Activated CD8-positive, alpha-beta memory T cell treated with anti-CD3 and anti-CD28 coated beads, Interleukin-2, amount 50 U/mL, for 1 hour (primary cell): ENCODE results near the gene TAP1.

Source experiments
- DNase-seq: peaks from one replicate; pipeline ENCODE4 v3.0.0-alpha.2; 2020; ENCODE audit errors: extremely low read depth

TAP1 gene

DNA sequence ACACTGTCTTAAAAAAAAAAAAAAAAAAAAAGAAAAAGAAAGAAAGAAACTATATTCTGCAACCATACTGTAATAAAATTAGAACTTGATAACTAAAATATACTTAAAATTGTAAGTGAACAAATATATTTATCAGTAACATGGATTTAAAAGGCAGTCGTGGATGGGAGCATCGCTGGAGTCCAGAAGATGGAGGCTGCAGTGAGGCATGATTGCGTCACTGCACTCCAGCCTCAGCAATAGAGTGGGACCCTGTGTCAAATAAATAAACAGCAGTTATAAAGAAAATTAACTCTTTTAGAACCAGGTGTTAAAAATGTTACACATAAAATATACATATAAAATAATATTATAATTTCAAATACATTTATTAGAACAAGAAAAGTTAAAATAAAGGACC is 9.2 kb upstream of the TAP1 start:
- no peak for DNase-seq

DNA sequence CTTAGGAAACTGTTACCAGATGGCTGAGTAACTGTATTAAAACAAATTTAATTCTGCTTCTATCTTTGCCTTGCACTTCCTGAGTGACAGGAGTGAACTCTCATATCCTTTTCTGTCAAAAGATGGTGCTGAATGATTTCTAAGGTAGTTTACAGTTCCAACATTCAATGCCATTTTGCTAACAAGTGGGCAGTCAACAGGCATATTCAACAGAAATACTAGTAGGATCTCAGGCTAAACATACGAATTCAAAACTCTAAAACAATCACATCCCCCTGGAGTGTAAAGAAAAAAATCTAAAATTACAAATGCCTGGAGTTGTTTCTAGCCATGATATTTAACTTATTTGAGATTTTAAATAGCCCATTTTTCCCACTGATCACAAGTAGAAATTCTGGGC is 7.2 kb upstream of the TAP1 start:
- no peak for DNase-seq

DNA sequence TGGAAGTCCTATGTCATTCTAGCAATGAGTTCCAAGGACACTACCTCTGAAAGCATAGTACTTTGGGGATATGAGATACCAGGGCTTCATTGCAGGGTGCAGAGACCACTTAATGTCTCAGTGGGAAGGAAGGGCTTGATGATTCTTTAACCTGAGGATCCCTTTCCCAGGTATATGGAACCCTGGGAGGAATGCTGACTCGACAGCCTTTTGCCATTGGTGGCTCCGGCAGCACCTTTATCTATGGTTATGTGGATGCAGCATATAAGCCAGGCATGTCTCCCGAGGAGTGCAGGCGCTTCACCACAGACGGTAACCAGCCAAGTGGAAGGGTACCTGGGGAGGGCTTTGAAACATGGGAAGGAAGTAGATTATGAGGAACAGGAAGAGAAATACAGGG is 4.7 kb upstream of the TAP1 start:
- no peak for DNase-seq

DNA sequence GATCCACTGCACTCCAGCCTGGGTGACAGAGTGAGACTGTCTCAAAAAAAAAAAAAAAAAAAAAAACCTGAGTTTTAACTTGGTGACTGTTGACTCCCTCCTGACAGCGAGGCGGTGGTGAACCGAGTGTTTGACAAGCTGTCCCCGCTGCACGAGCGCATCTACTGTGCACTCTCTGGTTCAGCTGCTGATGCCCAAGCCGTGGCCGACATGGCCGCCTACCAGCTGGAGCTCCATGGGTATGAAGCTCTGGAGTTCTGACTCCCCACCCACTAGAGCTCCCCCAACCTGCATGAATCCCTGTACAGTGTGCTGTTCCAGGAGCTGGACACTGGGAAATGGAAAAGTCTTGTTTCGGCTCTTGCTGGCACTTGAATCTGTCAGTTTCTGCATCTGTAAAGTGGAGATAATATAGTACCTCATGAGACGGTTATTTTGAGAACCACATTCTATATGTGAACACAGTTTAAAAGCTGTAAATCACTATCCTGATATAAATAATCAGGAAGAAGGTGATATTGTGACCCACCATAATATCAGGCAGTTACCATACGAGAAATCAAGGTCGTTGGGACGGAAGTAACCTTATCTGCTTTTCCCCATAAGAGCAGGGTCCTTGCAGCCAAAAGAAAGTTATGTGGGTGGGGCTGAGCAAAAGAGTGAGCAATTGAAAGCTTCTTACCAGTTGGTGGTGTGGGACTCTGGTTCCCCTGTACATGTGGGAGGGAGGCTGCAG is 3.8 kb upstream of the TAP1 start:
- no peak for DNase-seq

DNA sequence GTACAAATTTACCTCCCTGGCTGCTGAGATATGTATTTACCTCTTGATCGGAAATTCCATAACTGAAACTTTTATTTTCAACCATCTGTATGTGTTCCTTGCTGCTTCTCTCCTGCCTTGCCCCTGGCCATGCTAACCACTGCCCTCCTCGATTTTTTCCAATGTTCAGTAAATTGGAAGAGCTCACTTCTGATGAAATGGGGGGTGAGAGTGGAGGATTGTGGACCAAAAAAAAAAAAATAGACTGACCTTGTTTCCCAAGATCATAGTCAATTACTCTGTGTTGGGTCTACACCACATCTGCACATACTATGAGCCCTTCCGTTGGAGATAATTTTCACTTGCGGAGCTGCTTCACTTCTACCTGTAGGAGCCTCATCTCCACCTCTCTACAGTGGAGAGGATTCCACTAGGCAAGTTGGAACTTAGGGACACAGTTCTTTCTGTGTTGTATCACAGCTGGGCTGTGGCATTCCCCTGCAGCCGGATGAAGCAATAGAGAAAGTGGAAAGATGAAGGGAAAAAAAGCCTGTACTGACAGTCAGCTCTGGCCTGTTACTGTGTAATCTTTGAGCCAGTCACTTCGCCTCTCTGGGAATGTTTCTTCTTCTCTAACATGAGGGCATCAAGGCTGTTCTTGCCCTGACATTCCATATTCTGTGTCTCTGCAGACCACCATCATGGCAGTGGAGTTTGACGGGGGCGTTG is 2.1 kb upstream of the TAP1 start:
- no peak for DNase-seq

DNA sequence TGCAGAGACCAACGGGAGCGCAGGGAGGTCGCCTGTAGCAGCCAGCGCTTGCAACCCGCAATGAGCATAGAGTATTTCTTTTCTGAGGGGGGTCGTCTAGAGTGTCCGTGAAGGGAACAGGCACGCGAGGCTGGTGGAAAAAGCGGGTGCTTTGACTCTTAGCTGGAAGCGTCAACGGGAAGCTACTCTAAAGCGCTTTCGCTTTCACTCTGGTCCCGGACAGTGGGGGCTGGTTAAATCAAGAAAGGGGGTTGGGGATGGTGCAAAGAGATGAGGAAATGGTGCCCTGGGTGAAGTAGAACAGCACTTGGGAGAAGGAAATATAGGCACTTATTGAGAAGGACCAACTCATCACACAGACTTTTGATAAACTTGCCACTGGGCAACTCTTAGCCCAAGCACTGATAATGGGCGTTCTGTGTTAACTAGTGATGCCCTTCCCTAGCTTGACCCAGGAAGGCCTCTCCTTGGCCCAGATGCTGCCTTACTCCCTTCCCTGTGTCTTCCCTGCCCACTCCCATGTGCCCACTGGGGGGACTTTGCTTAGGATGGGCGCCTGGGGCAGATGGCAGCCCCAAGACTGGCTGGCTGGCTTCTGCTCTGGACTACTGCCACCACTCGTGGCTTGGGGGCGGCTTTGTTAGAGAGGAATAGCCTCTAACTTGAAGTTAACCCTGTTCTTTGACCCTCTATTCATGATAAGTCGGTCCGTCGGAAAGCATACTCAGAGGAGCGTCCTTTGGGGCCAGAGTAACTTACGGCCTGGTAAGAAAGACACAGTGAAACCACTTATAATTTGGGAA is 1.1 kb upstream of the TAP1 start:
- no peak for DNase-seq

DNA sequence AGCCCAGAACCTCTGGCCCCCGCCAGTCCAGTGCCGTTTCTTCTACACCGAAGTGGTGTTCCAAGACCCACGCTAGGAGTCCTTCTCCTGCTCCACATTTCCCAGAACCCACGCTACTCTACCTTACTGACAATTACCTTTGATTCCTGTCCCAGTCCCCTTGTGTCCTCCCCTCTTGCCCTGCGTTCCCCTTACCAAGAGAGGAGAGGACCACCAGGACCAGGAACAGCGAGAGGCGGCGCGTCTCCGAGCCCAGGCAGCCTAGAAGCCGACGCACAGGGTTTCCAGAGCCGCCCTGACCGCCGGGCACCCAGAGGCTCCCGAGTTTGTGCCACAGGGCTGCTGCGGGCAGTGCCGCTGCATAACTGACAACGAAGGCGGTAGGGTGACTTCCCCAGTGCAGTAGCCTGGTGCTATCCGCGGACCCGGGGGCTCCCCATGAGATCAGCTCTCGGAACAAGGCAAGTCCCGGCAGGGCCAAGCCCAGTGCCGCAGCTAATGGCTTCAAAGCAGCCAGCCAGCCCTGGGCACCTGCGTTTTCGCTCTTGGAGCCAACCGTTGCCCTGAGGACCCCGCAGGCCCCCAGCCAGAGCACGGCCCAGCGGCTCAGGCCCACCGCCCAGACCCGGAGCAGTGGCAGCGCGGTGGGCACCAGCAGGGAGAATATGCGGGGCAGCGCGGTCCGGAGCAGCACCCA is 512 bp downstream of the TAP1 start:
- no peak for DNase-seq

DNA sequence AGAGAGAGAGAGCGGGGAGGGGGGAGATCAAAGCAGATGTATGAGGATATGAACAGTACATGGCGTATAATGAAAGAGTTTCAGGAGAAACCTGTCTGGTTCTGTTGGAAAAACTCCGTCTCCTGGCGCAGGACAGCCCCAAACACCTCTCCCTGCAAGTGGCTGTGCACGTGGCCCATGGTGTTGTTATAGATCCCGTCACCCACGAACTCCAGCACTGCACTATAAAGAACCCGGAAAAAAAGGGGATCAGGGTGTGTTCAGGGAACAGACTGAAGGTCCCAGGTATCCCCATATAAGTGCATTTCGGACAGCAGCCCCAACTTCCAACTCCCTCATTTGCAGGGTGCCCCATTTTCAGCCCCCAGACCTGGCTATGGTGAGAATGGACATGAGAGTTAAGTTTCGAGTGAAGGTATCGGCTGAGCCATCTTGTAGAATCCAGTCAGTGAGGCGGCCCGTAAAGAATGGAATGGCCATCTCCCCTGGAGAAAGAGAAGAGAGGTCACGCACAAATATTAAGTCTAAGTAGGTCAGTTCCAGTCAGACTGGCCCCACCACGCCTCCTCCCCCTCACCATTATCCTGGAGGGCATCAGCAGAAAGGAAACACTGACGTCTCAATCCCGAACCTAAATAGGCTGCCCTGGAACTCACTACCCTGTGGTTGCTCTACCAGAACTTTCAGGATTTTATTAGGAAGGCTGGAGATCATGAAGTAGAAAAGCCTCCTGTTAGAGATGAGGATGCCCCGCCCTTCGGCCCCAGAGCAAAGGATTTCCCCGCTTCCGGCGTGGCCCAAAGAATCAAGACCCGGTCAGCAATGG is 1.3 kb downstream of the TAP1 start:
- no peak for DNase-seq

DNA sequence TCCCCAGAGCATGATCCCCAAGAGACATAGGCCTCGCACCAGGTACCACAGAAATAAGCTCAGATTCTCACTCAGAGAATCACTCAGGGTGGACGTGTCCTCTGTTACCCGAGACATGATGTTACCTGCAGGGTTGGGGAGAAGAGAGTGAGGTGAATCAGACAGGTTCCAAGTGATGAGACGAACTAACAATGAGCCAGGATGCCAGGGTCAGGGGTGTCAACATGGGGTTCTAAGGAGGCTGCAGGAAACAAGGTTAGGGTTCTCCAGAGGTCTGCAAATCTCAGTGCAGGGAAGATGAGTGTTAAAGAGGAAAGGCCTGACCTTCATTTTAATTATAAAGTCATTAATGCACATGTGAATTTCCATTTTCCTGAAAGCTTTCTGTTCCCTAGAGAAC is 2.5 kb downstream of the TAP1 start:
- DNase-seq: no peak

DNA sequence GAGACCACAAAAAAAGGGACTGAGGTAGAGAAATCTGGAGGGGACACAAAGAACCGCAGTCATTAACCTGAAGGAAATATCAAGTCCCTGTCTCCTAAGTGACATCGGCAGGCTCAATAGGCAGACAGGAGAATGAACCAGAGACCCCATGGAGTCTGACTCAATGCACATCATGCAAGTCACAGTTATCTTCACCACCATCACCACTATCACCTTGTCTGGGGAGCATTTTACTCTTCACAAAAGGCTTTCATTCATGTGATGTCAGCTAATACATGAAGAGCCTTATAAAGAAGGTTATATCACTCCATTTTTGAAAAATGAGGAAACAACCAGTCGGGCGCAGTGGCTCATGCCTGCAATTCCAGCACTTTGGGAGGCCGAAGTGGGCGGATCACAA is 4.4 kb downstream of the TAP1 start:
- DNase-seq: no peak

DNA sequence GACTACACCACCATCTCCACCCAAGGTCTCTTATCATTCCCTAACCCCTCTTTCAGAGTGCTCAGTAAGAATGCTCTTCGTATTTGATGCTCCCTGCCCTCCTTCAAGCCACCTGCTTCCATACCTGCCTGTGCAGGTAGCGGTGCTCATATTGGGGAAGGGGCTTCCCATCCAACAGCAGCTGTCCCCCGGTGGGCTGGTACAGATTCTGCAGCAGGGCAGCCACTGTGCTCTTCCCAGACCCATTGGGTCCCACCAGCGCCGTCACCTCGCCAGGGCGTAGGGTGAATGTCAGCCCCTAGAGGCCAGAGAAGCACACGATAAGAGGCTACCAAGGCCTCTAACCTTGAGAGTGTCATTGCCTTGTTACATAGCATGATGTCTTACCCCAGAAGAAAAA is 5.7 kb downstream of the TAP1 start:
- DNase-seq: no peak

DNA sequence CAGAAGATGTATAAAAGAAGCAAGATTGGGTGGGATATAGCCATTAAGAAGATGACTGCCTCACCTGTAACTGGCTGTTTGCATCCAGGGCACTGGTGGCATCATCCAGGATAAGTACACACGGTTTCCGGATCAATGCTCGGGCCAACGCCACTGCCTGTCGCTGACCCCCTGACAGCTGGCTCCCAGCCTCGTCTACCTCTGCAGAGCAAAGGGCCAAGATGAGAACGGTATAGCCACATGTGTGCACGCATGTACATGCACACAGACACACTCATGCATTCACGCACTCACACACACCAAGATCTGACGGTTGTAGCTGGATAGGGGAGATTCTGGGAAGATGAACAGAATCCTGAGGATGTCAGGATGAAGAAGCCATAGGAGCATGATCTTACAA is 6.5 kb downstream of the TAP1 start:
- DNase-seq: no peak

DNA sequence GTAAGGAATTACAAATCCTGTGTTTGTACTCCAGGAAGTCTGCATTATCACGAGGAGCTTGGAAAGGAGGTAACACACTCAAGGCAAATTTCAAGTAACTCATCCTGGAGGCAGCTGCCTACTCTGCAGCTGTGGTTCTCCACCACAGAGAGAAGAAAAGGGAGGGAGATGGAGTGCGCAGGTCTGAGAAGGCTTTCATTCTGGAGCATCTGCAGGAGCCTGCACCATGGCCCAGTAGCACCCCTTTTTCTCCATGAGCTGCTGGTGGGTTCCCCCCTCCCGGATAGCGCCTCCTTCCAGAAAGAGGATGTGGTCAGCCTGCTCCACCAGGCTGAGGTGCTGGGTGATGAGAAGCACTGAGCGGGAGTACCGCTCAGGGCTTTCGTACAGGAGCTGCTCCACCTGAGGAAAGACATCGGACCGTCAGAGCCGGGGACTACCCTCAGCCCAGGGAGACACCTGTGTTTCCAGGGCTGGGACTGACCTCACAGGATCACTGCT is 8.1 kb downstream of the TAP1 start:
- no peak for DNase-seq

DNA sequence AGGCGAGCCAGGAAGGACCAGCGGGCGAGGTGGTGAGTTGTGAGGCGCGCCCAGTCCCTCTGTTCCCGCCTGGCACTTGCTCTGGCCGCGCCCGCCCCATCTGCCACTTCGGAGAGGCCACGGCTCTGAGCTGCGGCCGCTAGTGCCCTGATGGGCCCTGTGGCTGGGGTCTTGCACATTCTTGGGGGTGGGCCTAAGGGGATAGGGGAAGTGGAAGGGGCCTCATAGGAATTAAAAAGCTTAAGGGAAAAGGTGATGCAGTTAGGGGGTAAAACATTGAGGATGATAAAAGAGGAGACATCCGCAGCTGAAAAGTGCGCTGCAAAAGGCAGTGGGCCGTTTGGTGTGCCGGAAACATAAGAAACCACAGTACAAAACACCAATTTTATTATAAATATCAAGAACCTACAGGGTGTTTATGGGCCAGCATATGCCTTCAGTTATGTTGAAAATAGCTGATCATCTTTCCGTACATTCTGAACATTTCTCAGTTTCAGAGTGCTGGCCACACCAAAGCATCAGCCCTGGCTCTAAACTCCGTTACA is 8.6 kb downstream of the TAP1 start:
- DNase-seq: no peak

DNA sequence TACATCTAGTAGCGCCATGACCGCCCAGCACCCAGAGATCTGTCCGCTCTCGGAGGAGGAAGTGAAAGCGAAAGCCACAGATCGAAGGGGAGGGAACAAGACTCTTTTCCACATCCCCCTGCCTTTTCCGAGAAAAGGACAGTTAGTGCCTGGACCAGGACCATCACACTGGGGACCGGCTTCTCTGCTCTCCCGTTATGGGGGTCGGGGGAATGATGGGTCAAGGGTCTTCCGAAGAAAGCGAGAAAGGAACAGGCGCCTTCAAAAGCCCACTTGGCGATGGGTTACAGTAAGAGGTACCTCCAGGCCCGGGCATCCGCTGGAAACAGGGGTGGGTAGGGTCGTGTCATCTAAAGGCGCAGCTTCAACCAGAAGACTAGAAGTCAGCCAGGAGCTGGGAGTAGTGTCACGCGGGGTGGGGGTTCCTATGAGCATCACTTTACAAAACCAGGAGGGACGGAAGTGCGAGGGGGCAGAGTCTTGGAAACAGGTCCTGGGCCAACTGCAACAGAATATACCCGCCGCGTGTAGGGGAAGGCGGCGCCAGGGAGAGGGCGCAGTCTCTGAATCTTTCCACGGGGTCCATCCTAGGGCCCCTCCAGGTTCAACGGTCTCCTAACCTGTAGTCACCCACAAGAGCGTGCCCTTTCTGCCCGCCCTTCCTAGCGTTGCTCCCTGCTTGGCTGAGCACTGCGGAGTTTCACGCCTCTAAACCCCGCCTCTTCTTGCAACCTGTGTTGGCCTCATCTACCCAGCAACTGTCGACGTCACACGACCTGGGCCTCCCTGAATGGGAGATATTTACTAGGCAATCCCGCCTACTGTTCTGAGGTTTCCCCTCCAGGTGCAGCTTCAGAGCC is 9.3 kb downstream of the TAP1 start, which contains the start of gene PSMB8:
Gene PSMB8 (minus strand): TSS at position 69 of the 860 bp plus-strand sequence. CDS start 51 bp downstream, at position 18.
- peak; percentile 99 for DNase-seq

DNA sequence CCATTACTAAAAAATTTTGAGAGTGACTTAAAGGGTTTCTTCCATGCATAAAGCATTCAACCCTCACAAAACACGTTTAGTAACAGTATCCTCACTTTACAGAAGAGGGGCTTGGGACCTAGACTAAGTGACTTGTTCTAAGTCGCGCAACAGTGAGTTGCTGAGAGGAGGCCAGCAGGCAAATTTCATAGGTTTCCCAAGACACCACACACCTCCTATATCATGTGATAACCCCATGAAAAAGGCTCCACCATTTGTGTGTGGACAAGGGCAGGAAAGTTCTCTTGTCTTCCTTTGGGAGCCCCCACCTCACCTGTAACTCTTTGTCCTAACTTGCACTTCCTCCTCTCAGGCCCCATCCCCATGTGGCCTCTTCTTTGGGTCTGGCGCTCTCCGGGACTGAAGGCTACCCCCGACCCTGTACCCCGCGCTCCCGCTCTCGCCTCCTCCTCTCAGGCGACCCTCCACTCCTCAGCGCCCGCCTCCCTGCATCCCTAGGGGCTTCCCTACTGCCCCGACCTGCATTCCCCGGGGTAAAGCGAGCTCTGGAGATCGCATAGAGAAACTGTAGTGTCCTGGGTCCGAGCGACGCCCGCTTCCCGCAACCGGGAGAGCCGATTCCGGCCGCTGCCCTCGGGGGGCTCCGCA is 10.0 kb downstream of the TAP1 start:
- DNase-seq: no peak

DNA sequence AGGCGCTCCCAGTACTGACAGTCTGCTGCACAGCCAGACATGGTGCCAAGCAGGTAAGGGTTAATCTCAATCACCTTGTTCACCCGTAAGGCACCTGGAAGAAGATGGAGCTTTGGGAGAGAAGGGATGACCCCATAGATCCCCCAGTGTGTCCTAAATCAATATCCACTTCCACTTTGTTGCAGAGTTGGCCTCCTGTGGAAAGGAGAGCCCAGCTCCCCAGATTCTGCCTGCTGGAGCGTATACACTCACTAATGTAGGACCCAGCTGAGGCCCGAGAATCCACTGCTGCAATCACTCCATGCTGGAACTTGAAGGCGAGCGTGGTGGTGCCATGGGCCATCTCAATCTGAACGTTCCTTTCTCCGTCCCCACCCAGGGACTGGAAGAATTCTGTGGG is 10.8 kb downstream of the TAP1 start:
- DNase-seq: no peak

DNA sequence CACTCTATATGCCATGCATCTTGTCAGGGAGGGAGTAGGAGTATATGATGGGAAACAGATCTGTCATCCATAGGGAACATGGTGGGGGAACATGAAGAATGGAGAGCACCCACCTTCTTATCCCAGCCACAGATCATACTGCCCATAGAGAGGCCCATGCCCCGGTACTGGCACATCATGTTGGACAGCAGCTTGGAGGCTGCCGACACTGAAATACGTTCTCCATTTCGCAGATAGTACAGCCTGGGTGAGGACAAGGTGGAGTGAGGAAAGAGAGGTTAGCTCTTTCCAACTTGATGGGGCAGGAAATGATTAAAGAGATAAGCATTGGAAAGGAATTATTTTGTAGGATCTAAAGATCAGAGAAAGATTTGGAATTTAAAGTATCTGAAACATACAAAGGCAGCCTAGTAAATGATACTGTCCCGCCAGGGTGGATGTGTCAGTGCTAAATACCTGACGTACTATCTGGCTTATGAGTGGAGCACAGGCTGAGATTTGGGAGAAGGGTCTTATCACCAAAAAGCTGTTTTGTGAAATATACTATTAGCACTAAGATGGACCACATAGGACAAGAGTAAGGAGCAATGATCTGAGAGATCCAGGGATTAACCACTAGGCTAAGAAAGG is 11.4 kb downstream of the TAP1 start:
- DNase-seq: no peak
